Activated CD8-positive, alpha-beta memory T cell treated with anti-CD3 and anti-CD28 coated beads for 24 hours (primary cell): ENCODE measurements around the gene ZNF282.

Source experiments
- DNase-seq: peaks from one replicate; pipeline ENCODE4 v3.0.0-alpha.2; 2020

Gene ZNF282

GRCh38 chr7:149194799-149195179, 557 bp upstream of the ZNF282 start:
- no peak for DNase-seq

GRCh38 chr7:149196151-149196704, 882 bp downstream of the ZNF282 start:
- peak; percentile 72 for DNase-seq

DNA sequence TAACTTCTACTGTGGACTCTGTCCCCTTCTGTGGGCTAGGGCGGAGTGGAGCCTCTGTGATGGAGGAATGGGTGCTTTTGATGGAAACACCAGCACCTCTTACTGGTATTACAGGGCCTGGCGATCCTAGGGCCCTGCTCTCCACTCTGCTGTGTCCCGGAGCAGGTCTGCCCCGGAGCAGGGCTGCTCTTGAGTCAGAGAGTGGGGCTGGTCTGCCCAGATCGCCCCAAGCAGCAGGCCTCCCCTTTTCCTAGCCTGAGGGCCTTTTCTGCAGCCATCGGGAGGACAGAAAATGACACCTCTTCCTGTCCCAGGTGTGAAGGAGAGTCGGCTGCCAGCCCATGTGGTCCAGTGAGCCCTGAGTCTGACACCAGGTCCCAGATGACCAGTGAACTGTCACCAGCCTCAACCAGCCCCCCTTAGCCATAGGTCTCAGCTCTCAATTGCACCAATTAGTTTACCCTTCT, 1.4 kb downstream of the ZNF282 start:
- DNase-seq: no peak

- DNase-seq: no peak
Measured at GRCh38 chr7:149197675-149198074, 2.3 kb downstream of the ZNF282 start.

DNA sequence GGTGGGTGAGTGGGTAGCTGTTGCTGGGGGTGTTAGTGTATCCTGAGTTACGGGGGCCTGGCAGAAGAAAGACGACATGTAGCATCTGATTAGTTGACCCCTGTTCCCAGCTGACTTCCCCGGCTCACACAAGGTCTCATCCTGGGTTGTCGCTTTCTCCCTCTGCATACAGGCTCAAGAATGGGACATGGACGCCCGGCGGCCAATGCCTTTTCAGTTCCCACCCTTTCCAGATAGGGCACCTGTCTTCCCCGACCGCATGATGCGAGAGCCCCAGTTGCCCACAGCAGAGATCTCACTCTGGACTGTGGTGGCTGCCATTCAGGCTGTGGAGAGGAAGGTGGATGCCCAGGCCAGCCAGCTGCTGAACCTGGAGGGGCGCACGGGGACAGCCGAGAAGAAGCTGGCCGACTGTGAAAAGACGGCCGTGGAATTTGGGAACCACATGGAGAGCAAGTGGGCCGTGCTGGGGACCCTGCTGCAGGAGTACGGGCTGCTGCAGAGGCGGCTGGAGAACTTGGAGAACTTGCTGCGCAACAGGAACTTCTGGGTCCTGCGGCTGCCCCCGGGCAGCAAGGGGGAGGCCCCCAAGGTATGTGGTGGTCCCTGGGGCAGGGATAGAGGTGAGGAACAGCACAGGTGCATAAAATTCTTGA, 2.9 kb downstream of the ZNF282 start:
- no peak for DNase-seq

DNA sequence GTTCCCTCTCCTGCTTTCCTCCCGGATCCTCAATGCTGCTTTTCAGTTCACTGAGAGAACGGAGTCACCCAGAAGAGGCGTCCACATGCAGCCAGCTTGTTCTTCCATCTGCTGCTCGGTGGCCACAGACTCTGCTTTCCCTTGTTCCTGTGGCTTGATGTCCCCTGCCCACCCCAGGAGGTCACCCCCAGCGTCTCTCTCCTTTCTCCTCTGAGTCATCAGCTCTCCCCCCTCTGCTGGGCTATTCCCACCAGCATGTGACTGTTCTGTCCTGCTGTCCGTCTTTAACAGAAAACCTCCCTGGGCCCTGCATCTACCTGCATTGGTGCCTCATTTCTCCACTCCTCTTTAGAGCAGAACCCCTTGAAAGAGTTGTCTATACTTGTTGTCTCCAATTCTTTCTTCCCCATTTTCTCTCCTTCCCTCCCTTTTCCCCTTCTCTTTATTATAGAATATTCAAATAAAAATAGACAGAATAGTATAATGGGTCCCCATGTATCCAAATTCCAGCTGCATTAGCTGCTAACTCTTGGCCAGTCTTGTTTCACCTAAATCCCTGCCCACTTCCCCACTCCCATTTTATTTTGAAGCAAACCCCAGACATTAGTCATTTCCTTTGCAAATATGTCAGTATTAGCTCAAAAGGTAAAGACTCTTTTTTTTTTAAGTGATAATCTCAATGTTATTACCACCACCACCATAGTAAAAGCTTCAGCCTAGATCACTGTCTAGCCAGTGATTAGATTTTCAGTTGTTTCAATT, 4.1 kb downstream of the ZNF282 start:
- DNase-seq: no peak

- DNase-seq: no peak
Measured at GRCh38 chr7:149202831-149203231, 7.5 kb downstream of the ZNF282 start.

GRCh38 chr7:149205690-149206381, 10.5 kb downstream of the ZNF282 start:
- no peak for DNase-seq

- DNase-seq: no peak
Measured at GRCh38 chr7:149207324-149208035, 12.1 kb downstream of the ZNF282 start.

DNA sequence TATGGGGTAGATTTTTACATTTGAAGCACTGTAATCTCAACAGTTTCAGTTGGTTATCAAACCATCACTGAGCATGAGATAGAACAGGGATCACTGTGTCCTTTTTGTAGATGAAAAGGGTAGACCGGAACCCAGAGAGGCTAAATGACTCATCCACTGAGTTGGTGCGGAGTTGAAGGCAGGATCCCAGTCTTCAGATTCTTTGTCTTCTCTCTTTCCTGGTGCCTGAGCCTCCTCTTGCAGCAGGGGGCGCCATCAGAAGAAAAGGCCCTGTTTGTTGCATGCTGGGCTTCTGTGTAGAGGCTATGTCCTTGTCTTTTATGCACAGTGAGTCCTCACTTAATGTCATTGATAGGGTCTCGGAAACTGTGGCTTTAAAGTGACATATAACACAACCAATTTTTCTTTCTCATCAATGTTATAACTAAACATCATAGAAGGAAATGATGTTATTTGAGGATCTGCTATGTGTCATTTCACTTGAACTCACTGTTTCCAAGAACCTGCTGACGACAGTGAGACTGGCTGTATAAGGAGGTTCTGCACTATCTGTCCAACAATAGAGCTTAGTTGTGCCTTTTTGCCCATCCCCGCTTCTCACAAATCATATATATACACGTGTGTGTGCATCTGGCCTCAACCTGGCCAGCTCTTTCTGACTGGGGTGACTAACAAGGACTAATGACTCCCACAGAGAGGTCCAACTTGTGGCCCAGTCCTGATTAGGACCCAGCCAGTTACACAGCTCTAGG, 14.3 kb downstream of the ZNF282 start:
- peak; percentile 87 for DNase-seq

GRCh38 chr7:149210551-149210950, 15.2 kb downstream of the ZNF282 start:
- DNase-seq: no peak

- DNase-seq: no peak
Measured at GRCh38 chr7:149214020-149214720, 18.8 kb downstream of the ZNF282 start.

GRCh38 chr7:149216402-149216801, 21.1 kb downstream of the ZNF282 start:
- DNase-seq: no peak

DNA sequence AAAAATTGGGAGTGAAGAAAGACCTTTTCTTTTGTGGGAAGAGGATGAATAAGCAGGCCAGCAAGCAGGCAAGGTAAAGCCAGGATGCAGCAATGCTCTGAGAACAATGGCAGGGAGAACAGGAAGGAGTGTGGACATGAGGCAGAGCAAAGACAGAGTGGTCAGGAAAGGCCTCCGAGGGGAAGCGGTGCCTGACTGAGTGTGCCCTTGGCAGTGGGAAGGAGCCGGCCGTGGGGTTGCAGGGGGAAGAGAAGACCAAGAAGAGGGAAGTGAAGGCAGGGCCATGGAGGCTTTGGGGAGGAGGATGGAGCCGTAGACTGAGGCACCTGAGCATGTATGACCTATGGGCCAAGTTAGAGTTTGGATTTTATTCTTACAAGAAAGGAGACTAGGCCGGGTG, 22.2 kb downstream of the ZNF282 start:
- DNase-seq: no peak

GRCh38 chr7:149218469-149219420, 23.4 kb downstream of the ZNF282 start:
- no peak for DNase-seq

- no peak for DNase-seq
Measured at GRCh38 chr7:149220534-149220933, 25.2 kb downstream of the ZNF282 start.

- no peak for DNase-seq
Measured at GRCh38 chr7:149223176-149223575, 27.8 kb downstream of the ZNF282 start.

DNA sequence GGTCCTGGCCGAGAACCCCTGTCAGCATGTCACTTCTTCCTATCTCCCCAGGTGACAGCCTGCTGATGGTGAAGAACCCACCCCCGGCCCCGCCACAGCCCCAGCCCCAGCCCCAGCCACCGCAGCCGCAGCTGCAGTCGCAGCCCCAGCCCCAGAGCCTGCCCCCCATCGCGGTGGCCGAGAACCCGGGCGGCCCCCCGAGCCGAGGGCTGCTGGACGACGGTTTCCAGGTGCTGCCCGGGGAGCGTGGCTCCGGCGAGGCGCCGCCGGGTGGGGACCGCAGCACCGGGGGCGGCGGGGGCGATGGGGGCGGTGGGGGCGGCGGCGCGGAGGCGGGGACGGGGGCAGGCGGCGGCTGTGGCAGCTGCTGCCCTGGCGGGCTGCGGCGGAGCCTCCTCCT, 28.4 kb downstream of the ZNF282 start:
- no peak for DNase-seq

- no peak for DNase-seq
Measured at GRCh38 chr7:149224352-149224751, 29.0 kb downstream of the ZNF282 start.

DNA sequence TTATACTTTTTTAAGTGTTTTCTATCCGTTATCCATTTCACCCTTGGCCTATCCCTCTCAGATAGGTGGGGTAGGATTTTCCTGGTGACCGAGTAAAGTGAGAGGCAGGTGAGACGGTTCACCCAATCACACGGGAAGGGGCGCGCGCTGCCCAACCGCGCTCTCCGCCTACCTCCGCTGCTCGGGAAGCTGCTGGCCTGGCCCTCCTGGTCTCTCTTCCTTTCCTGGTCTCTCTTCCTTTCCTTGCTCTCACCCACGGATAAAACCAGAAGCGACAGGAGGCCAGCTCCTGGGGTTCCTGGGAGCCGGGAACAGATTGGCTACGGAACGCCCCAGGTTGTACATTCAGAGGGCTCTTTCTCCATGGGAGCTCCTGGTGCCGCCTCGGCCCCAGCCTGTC, 29.8 kb downstream of the ZNF282 start:
- DNase-seq: no peak
